IMR-90 (cell line): ENCODE measurements around the gene RUNX1. TPM values are rescaled to one million over a fixed set of nuclear protein-coding genes. Genes with fewer than 3 reads are reported as not detected.

Experiments
- ATAC-seq: fragments of 200-7000 bp; cut with Tn5 transposase; 2 replicates; pipeline ENCODE4 v1.9.1; 2020; ENCODE audit warnings: low read depth, mild to moderate bottlenecking, moderate library complexity
- BruUV-seq: library from RNA; stranded (reverse); fragments of 400-500 nt; replicated peaks from 2 replicates; lab custom pipeline; 2021; lab: Mats Ljungman, UMichigan
- CTCF ChIA-PET: fragments of 300-600 bp; formaldehyde crosslinking; extraction: SDS; loops from one replicate; lab custom pipeline; 2021; ENCODE audit warnings: antibody characterized with exemption; lab: Yijun Ruan, JAX
- POLR2A ChIA-PET: fragments of 300-600 bp; sonication (Branson Sonifier 250); formaldehyde crosslinking; loops from one replicate; lab custom pipeline; 2022; ENCODE audit warnings: antibody characterized with exemption; ENCODE audit not compliant: unreplicated experiment; lab: Charles Lee
- DNase-seq: peaks from one replicate; pipeline ENCODE4 v3.0.0; 2013
- H2AFZ ChIP-seq: replicated peaks from 2 replicates; pipeline ENCODE3; 2013; ENCODE audit warnings: low read length, mild to moderate bottlenecking; ENCODE audit not compliant: poor library complexity
- H2AK5ac ChIP-seq: 2 replicates; pipeline ENCODE4 v1.6.1; 2013; ENCODE audit warnings: low read depth, low read length, inconsistent platforms
- H2AK9ac ChIP-seq: replicated peaks from 2 replicates; pipeline ENCODE3; 2013; ENCODE audit warnings: mild to moderate bottlenecking, low read depth, low read length, moderate library complexity; ENCODE audit not compliant: poor library complexity
- H2BK120ac ChIP-seq: 2 replicates; pipeline ENCODE4 v1.6.1; 2013; ENCODE audit warnings: low read depth, low read length, inconsistent platforms
- H2BK15ac ChIP-seq: 3 replicates; pipeline ENCODE4 v1.6.1; 2013; ENCODE audit warnings: low read depth, low read length, inconsistent platforms
- H2BK20ac ChIP-seq: 2 replicates; pipeline ENCODE4 v1.6.1; 2013; ENCODE audit warnings: low read depth, mild to moderate bottlenecking, inconsistent platforms, low read length, moderate library complexity
- H2BK5ac ChIP-seq: 2 replicates; pipeline ENCODE4 v1.6.1; 2013; ENCODE audit warnings: mild to moderate bottlenecking, low read depth, low read length, inconsistent platforms; ENCODE audit not compliant: poor library complexity, severe bottlenecking
- H3K14ac ChIP-seq: replicated peaks from 2 replicates; pipeline ENCODE4 v1.6.1; 2013; ENCODE audit warnings: low read depth, low read length, inconsistent platforms
- H3K18ac ChIP-seq: 2 replicates; pipeline ENCODE4 v1.6.1; 2013; ENCODE audit warnings: low read depth, low read length, control low read depth
- H3K23ac ChIP-seq: 2 replicates; pipeline ENCODE4 v1.6.1; 2013; ENCODE audit warnings: low read depth, low read length, inconsistent platforms
- H3K27ac ChIP-seq: 2 replicates; pipeline ENCODE4 v1.5.1; 2013; ENCODE audit warnings: mild to moderate bottlenecking, control low read depth, low read length; ENCODE audit not compliant: insufficient read depth
- H3K27me3 ChIP-seq: 2 replicates; pipeline ENCODE4 v1.6.1; 2013; ENCODE audit warnings: low read length; ENCODE audit not compliant: control insufficient read depth, insufficient read depth
- H3K36me3 ChIP-seq: 2 replicates; pipeline ENCODE4 v1.6.1; 2013; ENCODE audit warnings: low read length, mixed read lengths; ENCODE audit not compliant: control insufficient read depth, insufficient read depth
- H3K4ac ChIP-seq: 2 replicates; pipeline ENCODE4 v1.6.1; 2013; ENCODE audit warnings: low read depth, low read length, inconsistent platforms
- H3K4me1 ChIP-seq: 2 replicates; pipeline ENCODE4 v1.6.1; 2013; ENCODE audit warnings: low read length, mixed read lengths; ENCODE audit not compliant: control insufficient read depth, insufficient read depth
- H3K4me2 ChIP-seq: 2 replicates; pipeline ENCODE4 v1.6.1; 2013; ENCODE audit warnings: low read depth, mild to moderate bottlenecking, control low read depth, low read length, moderate library complexity
- H3K4me3 ChIP-seq: 2 replicates; pipeline ENCODE4 v1.5.1; 2013; ENCODE audit warnings: low read depth, mild to moderate bottlenecking, control low read depth, low read length, moderate library complexity; ENCODE audit not compliant: insufficient read depth
- H3K56ac ChIP-seq: 2 replicates; pipeline ENCODE4 v1.6.1; 2013; ENCODE audit warnings: low read length, inconsistent platforms; ENCODE audit not compliant: insufficient read depth; ENCODE audit errors: extremely low read depth
- H3K79me1 ChIP-seq, 2 experiments: 2 replicates each; pipeline ENCODE4 v1.6.1; 2013; ENCODE audit warnings: low read length in 2 of 2, inconsistent platforms in 1 of 2, low read depth in 1 of 2
- H3K9ac ChIP-seq: 2 replicates; pipeline ENCODE4 v1.6.1; 2013; ENCODE audit warnings: low read depth, low read length, control low read depth
- H3K9me1 ChIP-seq: 2 replicates; pipeline ENCODE4 v1.6.1; 2013; ENCODE audit warnings: low read length, inconsistent platforms; ENCODE audit not compliant: insufficient read depth
- H3K9me3 ChIP-seq: 2 replicates; pipeline ENCODE4 v1.6.1; 2013; ENCODE audit warnings: low read length; ENCODE audit not compliant: control insufficient read depth, insufficient read depth
- H4K20me1 ChIP-seq: 2 replicates; pipeline ENCODE4 v1.6.1; 2013; ENCODE audit warnings: low read length, inconsistent platforms; ENCODE audit not compliant: insufficient read depth
- H4K5ac ChIP-seq: 2 replicates; pipeline ENCODE4 v1.6.1; 2013; ENCODE audit warnings: mild to moderate bottlenecking, low read depth, low read length, control low read depth
- H4K8ac ChIP-seq, 2 experiments: 2 replicates each; pipeline ENCODE4 v1.6.1; 2013; ENCODE audit warnings: low read depth in 2 of 2, low read length in 2 of 2, control low read depth in 1 of 2, inconsistent platforms in 1 of 2
- H4K91ac ChIP-seq: 2 replicates; pipeline ENCODE4 v1.6.1; 2013; ENCODE audit warnings: low read depth, low read length, inconsistent platforms; ENCODE audit not compliant: insufficient read depth
- BHLHE40 ChIP-seq: fragments of 150-350 bp; IDR thresholded peaks from 2 replicates; pipeline ENCODE4 v1.6.1; 2016; ENCODE audit warnings: mild to moderate bottlenecking, low read depth, low read length
- CHD1 ChIP-seq: IDR thresholded peaks from 2 replicates; pipeline ENCODE4 v1.6.1; 2012; ENCODE audit warnings: low read depth, low read length, improper control_type of control experiment
- CTCF ChIP-seq: conservative IDR thresholded peaks from 2 replicates; pipeline ENCODE4 v1.5.1; 2012; ENCODE audit warnings: mild to moderate bottlenecking, low read depth, low read length, improper control_type of control experiment
- ELK1 ChIP-seq: fragments of 150-350 bp; IDR thresholded peaks from 2 replicates; pipeline ENCODE4 v1.6.1; 2016; ENCODE audit warnings: low read depth, mild to moderate bottlenecking, low read length, moderate library complexity, borderline replicate concordance
- FOS ChIP-seq: fragments of 150-350 bp; IDR thresholded peaks from 2 replicates; pipeline ENCODE4 v1.6.1; 2016; ENCODE audit warnings: low read depth, low read length
- MAFK ChIP-seq: IDR thresholded peaks from 2 replicates; pipeline ENCODE4 v1.6.1; 2012; ENCODE audit warnings: low read depth, low read length, improper control_type of control experiment
- MAZ ChIP-seq: IDR thresholded peaks from 2 replicates; pipeline ENCODE4 v1.6.1; 2012; ENCODE audit warnings: low read depth, mild to moderate bottlenecking, low read length, improper control_type of control experiment, moderate library complexity, borderline replicate concordance
- MXI1 ChIP-seq: IDR thresholded peaks from 2 replicates; pipeline ENCODE4 v1.6.1; 2012; ENCODE audit warnings: low read depth, mild to moderate bottlenecking, low read length, moderate library complexity, borderline replicate concordance
- NFE2L2 ChIP-seq: fragments of 150-350 bp; IDR thresholded peaks from 2 replicates; pipeline ENCODE4 v1.6.1; 2016; ENCODE audit warnings: low read depth, mild to moderate bottlenecking, low read length
- POLR2A ChIP-seq: IDR thresholded peaks from 2 replicates; pipeline ENCODE4 v1.6.1; 2012; ENCODE audit warnings: mild to moderate bottlenecking, low read depth, low read length
- RCOR1 ChIP-seq: IDR thresholded peaks from 2 replicates; pipeline ENCODE4 v1.6.1; 2012; ENCODE audit warnings: mild to moderate bottlenecking, low read length, improper control_type of control experiment; ENCODE audit not compliant: insufficient replicate concordance
- RFX5 ChIP-seq: IDR thresholded peaks from 2 replicates; pipeline ENCODE4 v1.8.0; 2012; ENCODE audit warnings: low read depth, mild to moderate bottlenecking, low read length, moderate library complexity
- SMC3 ChIP-seq: fragments of 150-350 bp; IDR thresholded peaks from 2 replicates; pipeline ENCODE4 v1.6.1; 2016; ENCODE audit warnings: low read depth, mild to moderate bottlenecking, antibody characterized with exemption, low read length, moderate library complexity
- USF2 ChIP-seq: fragments of 150-350 bp; IDR thresholded peaks from 2 replicates; pipeline ENCODE4 v1.6.1; 2017; ENCODE audit warnings: mild to moderate bottlenecking, antibody characterized with exemption, low read length, low read depth
- WGBS, 2 experiments: methylation state at CpG; one replicate each; pipeline versions ENCODE4 v1.1.5 to v1.1.7; 2013; ENCODE audit warnings: missing lambda C conversion rate in 2 of 2; ENCODE audit not compliant: insufficient read length in 1 of 2; ENCODE audit errors: extremely low coverage in 2 of 2; 5-methylcytosine and 5-hydroxymethylcytosine counted together
- dilution Hi-C: fragments of 300-500 bp; cut with HindIII; formaldehyde crosslinking; loops from one replicate; pipeline ENCODE4 v1.14.3; 2018; ENCODE audit warnings: low sequenced_read_pairs; ENCODE audit not compliant: unreplicated experiment
- in situ Hi-C: fragments of 300-500 bp; cut with MboI; formaldehyde crosslinking; loops from 3 replicates; pipeline ENCODE4 v1.14.3; 2019; ENCODE audit warnings: low sequenced_read_pairs, inconsistent platforms, mixed read lengths
- intact Hi-C: fragments of 100-400 bp; cut with micrococcal nuclease; formaldehyde crosslinking; loops from 2 replicates; pipeline ENCODE4 v1.10.0; 2022
- polyA plus RNA-seq, 3 experiments: library from polyadenylated mRNA; depleted of rRNA; stranded (reverse); fragments of >200 nt; gene quantifications; 2 replicates each; pipeline ENCODE4 v1.2.3, GENCODE V29; 2012; ENCODE audit warnings: low replicate concordance in 1 of 3
- total RNA-seq: library from RNA; depleted of rRNA; stranded (reverse); fragments of >200 nt; gene quantifications from 2 replicates; pipeline ENCODE4 v1.2.3, GENCODE V29; 2012

The RUNX1 gene
- total and polyA plus RNA-seq, 2 of the 4 experiments (the other 2 are of a cell fraction): 34.5 to 56.5 TPM

GRCh38 chr21:35053356-35054096 is 4.4 kb upstream of the RUNX1 start:
- Histone ChIP-seq H3K18ac (0 out of 2 replicates have a peak overlapping the region, but pooled peaks have one; percentile 63), H2BK5ac (peak overlapping the region; percentile 7), H2BK15ac (peak overlapping the region; percentile 73; the same call in 2 of the 3 replicates), H3K4ac (peak overlapping the region; percentile 39), H2AFZ (peak overlapping the region; percentile 70), H4K20me1 (no peaks in the 10 kb centered on the region), H4K91ac (peak overlapping the region; percentile 54), H4K5ac (peak overlapping the region; percentile 73; the same call in 1 of the 2 replicates), H4K8ac (peak overlapping the region in 1 of 2 experiments; percentile 77; a peak in 2 of 4 replicates), H2BK20ac (peak overlapping the region; percentile 65; the same call in 1 of the 2 replicates), H3K9me1 (peaks cover 12% of the 10 kb centered on the region), H3K4me1 (peaks cover 19% of the 10 kb centered on the region), H3K36me3 (no peaks in the 10 kb centered on the region), H3K23ac (peak overlapping the region; percentile 39; the same call in 1 of the 2 replicates), H2AK9ac (no peak overlapping the region), H3K27ac (no peak overlapping the region), H3K14ac (peak overlapping the region; percentile 53), H3K56ac (no peak overlapping the region), H3K79me1 (peaks cover 0 to 16% of the 10 kb centered on the region in 2 experiments; a peak in 2 of 4 replicates), H2AK5ac (peak overlapping the region; percentile 83), H3K4me3 (no peak overlapping the region), H3K4me2 (no peak overlapping the region), H3K27me3 (no peaks in the 10 kb centered on the region), H3K9me3 (no peaks in the 10 kb centered on the region), H3K9ac (no peak overlapping the region), H2BK120ac (peak overlapping the region; percentile 58)
- no TSS peak for BruUV-seq
- intact Hi-C loops (loop anchor here (10.0 kb wide), 1 partner anchor 451 kb away; no protein-coding TSS in a partner anchor), dilution Hi-C loops (no loop called here), in situ Hi-C loops (no loop called here)
- ATAC-seq (no peak), DNase-seq (no peak)
- POLR2A ChIA-PET: no interaction called here
- CTCF ChIA-PET: no interaction called here
- 80% methylated on average over 3 of the region's 11 CpGs; no CpG with 5 or more reads in 1 of the 2 experiments for WGBS, 2 experiments
- TF ChIP-seq CHD1 (no peak), FOS (no peak), BHLHE40 (no peak), MXI1 (no peak), NFE2L2 (no peak), MAFK (no peak), RCOR1 (no peak), USF2 (no peak), POLR2A (no peak), RFX5 (no peak), CTCF (no peak), ELK1 (no peak), SMC3 (no peak), MAZ (no peak)
